Measurements from ENCODE around the gene AIRE.

AIRE gene

DNA sequence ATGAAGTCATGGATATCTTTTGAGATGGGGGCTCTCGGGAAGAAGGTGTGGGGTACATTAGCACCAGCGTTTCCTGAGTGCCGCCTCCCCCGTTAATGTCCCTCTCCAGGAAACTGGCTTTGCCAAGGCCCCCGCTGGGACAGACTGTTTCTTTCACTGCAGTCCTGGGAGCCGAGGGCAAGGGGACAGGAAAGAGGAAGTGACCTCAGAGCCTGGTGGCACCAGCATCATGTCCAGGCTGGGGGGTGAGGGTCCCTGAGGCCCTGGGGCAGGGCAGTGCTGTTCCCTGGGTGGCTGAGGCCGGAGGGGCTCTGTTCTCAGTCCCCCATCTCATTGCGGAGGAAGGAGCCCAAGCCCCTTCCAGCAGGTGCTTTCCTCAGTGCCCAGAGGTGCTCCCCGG is 20.0 kb downstream of the AIRE start:
- DNase-seq (ENCODE audit: low spot score): no peak

GRCh38 chr21:44306936-44307704 is 21.4 kb downstream of the AIRE start:
- DNase-seq (ENCODE audit: low spot score): no peak

DNA sequence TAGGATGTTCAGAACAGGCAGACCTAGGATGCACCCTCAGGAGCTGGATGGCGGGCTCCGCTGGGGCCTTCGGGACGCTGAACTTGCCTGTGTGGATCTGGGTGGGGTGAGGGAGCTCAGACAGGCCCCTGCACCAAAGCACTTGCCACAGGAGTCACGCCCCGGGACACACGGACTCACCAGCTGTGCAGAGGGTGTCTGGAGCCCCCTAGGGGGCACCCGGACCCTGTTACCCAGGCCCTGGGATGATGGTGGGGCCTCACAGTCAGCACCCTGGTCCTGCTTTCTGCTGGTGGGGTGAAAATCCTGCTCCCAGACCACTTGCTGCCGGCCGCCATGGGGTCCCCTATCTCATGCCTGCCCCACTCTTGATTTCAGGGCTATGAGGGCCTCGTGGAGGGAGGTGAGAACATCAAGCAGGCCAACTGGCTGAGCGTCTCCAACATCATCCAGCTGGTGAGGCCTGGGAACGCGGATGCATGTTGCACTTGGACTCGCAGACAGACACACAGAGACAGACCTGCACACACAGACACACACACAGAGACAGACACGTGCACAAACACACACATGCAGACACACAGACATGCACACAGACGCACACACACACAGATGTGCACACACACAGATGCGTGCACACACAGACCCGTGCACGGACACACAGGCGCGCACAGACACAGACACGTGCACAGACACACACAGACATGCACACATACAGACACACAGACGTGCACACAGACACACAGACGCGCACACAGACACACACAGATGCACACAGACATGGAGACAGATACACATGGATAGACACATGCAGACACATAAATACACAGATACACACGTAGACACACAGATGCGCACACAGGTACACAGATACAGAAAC is 25.2 kb downstream of the AIRE start:
- DNase-seq (ENCODE audit: low spot score): no peak

- DNase-seq (ENCODE audit: low spot score): no peak
Observed at GRCh38 chr21:44312089-44312488, 26.4 kb downstream of the AIRE start.

DNA sequence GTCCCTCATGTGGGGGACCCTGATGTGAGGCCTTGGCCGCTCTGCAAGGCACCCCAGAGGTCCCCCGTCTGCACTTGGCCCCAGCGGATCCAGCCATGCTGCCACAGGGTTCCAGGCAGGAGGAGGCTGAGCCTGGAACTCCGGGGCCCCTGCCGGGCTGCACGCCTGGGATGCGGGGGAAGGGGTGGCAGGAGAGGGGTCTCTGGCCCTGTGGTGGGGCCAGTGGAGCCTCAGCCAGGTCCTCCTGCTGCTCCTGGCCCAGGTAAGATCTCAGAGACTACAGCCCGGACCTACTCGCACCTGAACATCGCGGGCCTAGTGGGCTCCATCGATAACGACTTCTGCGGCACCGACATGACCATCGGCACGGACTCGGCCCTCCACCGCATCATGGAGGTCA is 27.0 kb downstream of the AIRE start:
- DNase-seq (ENCODE audit: low spot score): no peak

DNA sequence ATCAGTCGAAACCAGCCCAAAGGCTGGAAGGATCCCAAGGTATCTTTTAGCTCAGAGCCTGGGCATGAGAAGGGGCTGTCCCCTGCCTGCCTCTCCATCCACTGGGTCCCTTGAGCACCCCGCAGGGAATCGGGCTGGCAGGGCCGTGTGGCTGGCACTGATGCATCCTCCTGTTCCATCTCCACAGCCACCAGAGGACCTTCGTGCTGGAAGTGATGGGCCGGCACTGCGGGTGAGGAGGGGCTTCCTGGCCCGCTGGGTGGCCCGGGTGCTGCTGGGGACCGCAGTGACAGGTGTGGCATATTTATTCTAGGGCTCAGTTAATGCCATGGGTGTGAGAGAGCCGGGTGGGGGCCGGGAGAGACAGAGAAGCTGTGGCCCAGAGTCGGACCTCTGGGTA is 27.8 kb downstream of the AIRE start:
- DNase-seq (ENCODE audit: low spot score): no peak

GRCh38 chr21:44314128-44314527 is 28.5 kb downstream of the AIRE start:
- DNase-seq (ENCODE audit: low spot score): no peak

- no peak for DNase-seq (ENCODE audit: low spot score)
Observed at GRCh38 chr21:44314561-44314960, 28.9 kb downstream of the AIRE start.

DNA sequence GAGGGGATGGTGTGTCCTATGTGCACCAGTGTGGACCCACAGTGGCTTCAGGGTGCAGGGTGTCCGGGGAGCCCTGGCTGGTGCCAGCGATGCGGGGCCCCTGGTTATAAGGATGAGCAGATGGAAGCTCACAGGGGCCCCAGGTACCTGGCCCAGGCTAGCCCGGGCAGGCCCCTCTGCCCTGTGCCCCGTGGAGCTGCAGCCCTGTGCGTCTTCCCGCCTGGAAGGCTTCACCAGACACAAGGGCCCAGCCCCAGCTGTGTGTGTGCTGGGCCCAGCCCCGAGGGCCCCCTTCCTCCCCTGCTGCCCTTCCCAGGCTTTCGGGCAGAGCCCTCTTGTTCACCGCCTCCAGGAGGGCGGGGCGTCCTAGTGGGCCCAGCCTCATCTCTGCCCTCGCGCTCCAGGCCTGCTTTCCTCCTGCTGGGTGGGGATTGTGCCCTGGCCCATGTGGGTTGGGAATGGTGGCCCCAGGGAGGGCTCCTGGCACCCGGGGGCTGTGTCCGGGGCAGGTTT is 30.1 kb downstream of the AIRE start:
- no peak for DNase-seq (ENCODE audit: low spot score)

- DNase-seq (ENCODE audit: low spot score): no peak
Observed at GRCh38 chr21:44316277-44316900, 30.7 kb downstream of the AIRE start.

GRCh38 chr21:44317241-44317782 is 31.6 kb downstream of the AIRE start:
- DNase-seq (ENCODE audit: low spot score): no peak

- DNase-seq (ENCODE audit: low spot score): no peak
Observed at GRCh38 chr21:44317871-44318270, 32.2 kb downstream of the AIRE start.

- DNase-seq (ENCODE audit: low spot score): no peak
Observed at GRCh38 chr21:44318489-44319285, 33.0 kb downstream of the AIRE start.

- no peak for DNase-seq (ENCODE audit: low spot score)
Observed at GRCh38 chr21:44319407-44320065, 33.9 kb downstream of the AIRE start.

DNA sequence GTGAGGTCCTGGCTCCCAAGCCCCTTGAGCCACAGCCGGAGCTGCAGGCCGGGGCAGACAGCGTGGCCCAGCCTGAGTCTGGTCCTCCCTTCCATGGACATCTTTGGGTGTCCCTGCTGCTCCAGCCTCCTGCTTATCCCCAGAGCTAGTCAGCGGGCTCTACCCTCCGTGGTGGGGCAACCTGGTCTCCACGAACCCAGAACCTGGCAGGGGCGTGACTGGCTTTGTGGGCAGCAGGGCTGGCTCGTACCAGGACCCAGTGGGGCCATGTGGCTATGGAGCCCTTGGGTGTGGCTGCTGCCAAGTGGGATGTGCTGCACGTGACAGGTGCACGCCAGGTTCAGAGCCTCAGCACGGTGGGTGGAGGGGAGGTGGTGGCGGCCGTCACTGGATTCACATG is 35.2 kb downstream of the AIRE start:
- DNase-seq (ENCODE audit: low spot score): no peak

DNA sequence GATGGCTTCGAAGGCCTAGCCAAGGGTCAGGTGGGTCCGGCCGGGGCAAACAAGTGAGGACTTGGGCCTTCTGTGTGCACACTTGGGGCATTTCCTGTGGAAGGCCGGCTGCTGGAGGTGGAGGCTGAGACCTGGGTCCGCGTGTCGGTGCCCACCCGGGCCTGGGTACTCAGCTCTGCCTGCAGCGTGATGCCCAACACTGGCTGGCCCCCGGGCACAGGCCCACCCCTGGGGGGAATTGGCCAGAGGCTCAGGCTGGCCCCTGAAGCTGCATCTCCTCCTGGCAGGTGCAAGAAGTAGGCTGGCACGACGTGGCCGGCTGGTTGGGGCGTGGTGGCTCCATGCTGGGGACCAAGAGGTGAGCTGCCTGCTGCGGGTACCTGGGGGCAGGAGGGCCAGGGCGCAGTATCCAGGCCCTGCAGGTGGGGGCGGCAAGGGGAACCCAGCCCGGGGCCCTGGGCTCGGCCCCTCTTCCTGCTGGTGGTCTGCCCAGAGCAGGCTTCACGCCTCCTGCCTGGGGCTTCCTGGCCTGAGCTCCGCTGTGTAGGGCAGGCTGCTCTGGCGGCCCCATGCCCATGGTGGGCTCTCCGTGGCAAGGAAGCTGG is 36.3 kb downstream of the AIRE start:
- DNase-seq (ENCODE audit: low spot score): no peak

- no peak for DNase-seq (ENCODE audit: low spot score)
Observed at GRCh38 chr21:44322621-44323325, 37.1 kb downstream of the AIRE start.

- DNase-seq (ENCODE audit: low spot score): no peak
Observed at GRCh38 chr21:44323591-44323990, 37.9 kb downstream of the AIRE start.

GRCh38 chr21:44324106-44324853 is 38.6 kb downstream of the AIRE start:
- no peak for DNase-seq (ENCODE audit: low spot score)
